Left lobe of liver (tissue), 2 donors: Measurements from ENCODE around the gene C19orf53. TPM values are rescaled to one million over a fixed set of nuclear protein-coding genes. Genes with fewer than 3 reads are reported as not detected.

ENCODE experiments used
- ATAC-seq: fragments of 200-7000 bp; cut with Tn5 transposase; one replicate; pipeline ENCODE4 v1.9.1; 2020; ENCODE audit warnings: mild to moderate bottlenecking, moderate library complexity
- DNase-seq: peaks from one replicate; pipeline ENCODE4 v3.0.0-alpha.2; 2020; ENCODE audit warnings: low spot score
- total RNA-seq: library from RNA; stranded (reverse); gene quantifications from one replicate; pipeline ENCODE4 v1.2.1, GENCODE V29; 2021
- donor health status: DM: no; HTN: no; CAD: no; lungs with moderate emphysema.
- donor health status: DM: no; HTN: yes; CAD: no.

C19orf53 gene
- total RNA-seq, 1 donor from 2014 or later = 35.6 TPM

DNA sequence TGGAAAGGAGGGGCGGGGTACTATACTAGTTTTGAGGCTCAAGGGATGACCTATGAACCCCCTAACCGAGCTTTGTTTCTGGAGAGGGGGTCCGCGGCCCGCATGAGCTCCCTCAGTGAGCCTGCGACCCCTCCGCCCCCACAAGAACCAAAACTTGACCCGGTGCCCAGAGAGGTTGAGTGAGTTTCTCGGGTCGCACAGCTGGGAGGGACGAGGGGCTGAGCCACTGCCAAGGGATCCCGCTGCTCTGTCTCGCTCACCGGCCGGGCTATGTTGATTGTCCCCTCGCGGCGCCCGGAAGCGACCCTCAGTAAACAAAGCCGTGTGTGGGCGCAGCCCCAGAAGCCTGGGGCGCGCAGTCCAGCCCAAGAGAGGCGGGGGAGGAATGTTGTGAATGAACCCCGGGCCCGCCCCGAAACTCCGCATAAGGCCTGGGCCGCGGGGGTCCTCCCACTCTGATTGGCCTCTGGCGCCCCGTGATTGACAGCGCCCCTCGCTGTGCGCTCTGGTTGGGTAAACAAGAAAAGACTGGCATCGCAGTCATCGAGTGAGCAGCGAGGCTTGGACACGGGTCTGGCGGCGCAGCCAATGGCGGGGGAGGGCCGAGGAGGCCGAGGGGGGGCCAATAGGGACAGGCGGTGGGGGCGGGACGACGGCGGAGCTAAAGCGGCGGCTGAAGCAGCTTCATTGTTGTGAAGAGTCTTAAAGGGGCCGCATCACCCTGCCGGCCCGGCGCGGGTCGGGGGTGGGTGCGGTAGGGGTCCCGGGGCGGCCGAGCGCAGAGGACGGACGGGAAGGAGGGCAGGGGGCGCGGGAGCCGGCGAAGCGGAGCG is 20.7 kb downstream of the C19orf53 start, which contains the start of gene ZSWIM4:
Gene ZSWIM4, plus strand, starts transcription at position 687 of the 833 bp plus-strand sequence. CDS start 206 bp downstream, outside the sequence.
- DNase-seq (peak; percentile 99), ATAC-seq (peak; percentile 97)

DNA sequence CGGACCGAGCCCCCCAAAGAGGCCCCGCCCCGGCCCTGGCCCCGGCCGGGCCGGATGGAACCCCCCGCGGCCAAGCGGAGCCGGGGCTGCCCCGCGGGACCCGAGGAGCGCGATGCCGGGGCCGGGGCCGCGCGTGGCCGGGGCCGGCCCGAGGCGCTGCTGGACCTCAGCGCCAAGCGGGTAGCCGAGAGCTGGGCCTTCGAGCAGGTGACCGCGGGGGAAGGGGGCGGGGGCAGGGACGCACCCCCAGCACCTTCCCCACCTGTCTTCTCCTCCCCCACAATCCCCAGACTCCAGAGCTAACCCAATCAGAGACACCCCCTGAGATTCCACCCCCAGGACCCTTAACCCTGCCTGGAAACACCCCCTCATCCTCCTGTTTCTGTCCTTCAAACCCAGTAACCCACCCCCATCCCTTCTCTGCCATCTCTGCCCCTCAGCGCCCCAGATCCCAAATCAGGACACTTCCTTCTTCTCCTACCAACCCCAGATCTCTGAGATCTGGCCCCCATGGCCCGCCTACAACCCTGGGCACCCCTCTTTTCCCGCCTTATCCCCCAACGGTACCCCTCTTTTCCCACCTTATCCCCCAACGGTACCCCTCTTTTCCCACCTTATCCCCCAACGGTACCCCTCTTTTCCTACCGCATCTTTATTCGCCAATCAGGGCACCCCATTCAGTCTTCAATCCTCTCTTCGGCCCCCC is 21.5 kb downstream of the C19orf53 start:
- DNase-seq = no peak
- ATAC-seq = peak; percentile 7

DNA sequence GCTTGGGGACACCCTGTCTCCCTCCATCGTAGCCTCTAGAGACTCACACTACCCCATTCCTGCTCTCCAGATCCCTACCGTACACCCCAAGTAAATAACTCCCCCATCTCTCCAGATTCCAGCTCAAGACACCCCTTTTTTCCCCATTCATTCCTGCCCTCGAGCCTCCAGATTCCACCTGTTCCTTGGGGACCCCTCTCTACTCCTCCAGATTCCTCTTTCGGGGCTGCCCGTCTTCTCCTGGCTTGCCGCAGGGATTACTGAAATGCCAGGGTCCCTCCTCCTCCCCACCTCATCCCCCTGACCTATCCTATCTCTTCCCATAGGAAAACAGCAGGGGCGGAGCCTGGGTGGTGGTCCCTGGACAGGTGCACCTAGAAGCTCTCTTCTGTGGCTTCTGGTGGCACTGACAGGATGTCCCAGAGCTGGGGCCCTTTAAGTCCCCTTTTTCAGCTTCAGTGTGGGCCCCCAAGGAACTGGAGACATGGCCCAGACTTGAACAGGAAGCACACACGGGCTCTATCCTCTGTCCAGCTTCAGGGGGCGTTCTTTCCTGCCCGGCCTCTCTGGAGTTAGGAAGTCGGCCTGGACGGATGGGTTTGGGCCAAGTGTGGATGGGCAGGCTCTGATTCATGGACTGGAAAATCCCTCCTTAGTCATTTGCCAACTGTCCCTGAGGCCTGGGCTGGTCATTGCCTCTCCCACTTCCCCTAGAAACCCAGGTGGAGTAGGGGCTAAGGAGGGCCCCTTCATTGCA is 22.2 kb downstream of the C19orf53 start:
- ATAC-seq = no peak
- DNase-seq = no peak

DNA sequence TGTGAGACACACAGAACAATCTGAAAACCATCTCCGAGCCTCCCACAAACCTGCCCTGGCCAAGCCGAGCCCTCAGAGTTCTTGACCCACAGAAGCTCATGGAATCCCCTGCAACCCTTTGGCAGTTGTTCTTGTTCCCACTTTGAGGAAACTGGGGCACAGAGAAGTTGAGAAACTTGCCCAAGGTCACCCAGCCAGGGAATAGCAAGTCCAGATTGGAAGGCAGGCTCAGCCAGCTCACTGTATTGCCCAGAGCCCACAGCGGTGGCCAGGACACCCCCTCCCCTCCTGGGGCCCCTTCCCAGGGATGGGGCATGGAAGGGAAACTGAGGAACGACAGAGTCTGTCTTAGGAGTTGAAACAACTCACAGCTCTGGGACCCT is 22.8 kb downstream of the C19orf53 start:
- ATAC-seq = no peak
- no peak for DNase-seq

- ATAC-seq = no peak
- no peak for DNase-seq
These were observed 23.6 kb downstream of the C19orf53 start for GRCh38 chr19:13797870-13798269.

GRCh38 chr19:13799669-13800068 is 25.4 kb downstream of the C19orf53 start:
- ATAC-seq = no peak
- no peak for DNase-seq

DNA sequence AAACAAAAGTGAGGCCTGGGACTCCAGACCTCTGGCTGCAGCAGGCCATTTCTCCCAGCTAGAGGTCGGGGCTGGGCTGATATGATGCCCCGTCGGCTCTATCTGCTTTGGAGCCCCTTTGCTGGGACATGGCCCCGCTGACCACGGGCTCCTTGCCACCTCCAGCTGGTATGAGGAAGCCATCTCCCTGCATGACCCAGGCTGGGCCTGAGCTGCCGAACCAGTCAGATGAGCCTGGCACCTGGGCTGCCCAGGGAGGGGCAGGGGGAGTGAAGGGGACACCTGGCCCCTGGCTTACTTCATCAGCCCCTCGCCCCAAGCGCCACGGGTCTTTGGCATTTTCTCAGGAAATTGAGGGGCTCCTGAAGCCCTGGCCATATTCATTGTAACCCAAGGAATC is 28.8 kb downstream of the C19orf53 start:
- DNase-seq (no peak), ATAC-seq (peak; percentile 19)

GRCh38 chr19:13804830-13805683 is 30.8 kb downstream of the C19orf53 start:
- ATAC-seq = no peak
- DNase-seq = no peak

GRCh38 chr19:13806728-13807127 is 32.5 kb downstream of the C19orf53 start:
- DNase-seq (no peak), ATAC-seq (no peak)

- no peak for DNase-seq
- no peak for ATAC-seq
These were observed 33.3 kb downstream of the C19orf53 start for GRCh38 chr19:13807421-13808021.

DNA sequence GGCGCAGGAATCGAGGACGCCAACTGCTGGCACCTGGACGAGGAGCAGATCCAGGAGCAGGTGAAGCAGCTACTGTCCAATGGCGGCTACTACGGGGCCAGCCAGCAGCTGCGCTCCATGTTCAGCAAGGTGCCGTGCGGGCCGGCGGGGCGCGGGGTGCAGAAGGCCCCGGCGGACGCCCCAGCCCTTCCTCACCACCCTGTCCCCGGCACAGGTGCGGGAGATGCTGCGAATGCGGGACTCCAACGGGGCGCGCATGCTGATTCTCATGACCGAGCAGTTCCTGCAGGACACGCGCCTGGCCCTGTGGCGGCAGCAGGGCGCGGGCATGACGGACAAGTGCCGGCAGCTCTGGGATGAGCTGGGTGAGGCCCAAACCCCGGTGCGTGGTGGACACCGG is 34.6 kb downstream of the C19orf53 start:
- ATAC-seq = no peak

DNA sequence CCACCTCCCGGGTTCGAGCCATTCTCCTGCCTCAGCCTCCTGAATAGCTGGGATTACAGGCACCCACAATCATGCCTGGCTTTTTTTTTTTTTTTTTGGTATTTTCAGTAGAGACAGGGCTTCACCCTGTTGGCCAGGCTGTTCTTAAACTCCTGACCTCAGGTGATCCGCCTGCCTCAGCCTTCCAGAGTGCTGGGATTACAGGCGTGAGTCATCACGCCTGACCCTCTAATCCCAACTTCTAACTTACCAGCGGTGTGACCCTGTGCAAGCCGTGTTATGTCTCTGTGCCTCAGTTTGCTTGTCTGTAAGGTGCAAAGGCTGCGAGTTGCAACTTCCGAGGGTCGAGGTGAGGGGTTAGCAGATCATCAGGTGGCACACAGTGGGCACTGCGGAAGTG is 38.3 kb downstream of the C19orf53 start:
- ATAC-seq (no peak), DNase-seq (no peak)

More for the DNA sequence above, 34.6 kb downstream of the C19orf53 start:
- DNase-seq = no peak

- ATAC-seq = no peak
- no peak for DNase-seq
These were observed 38.9 kb downstream of the C19orf53 start for GRCh38 chr19:13813147-13813546.

DNA sequence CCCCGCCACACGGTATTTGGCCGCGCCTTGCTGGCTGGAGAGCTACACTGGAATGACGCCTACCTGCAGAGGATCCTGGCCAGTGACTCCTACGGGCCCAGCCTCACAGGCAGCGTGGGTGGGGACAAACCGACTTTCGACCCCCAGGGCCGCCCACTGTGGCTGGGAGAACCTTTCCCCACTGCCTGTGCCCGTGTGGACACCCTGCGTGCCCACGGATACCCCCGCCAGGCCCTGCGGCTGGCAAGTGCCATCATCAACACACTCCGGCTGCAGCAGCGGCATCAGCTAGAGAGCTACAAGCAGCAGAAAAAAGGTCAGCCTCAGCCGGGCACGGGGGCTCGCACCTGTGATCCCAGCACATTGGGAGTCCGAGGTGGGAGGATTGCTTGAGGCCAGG is 40.3 kb downstream of the C19orf53 start:
- ATAC-seq (no peak), DNase-seq (no peak)

GRCh38 chr19:13817018-13817614 is 42.9 kb downstream of the C19orf53 start:
- ATAC-seq (peak; percentile 14), DNase-seq (no peak)

- DNase-seq = no peak
- ATAC-seq = peak; percentile 89
These were observed 43.5 kb downstream of the C19orf53 start for GRCh38 chr19:13817615-13818371.

GRCh38 chr19:13819238-13819637 is 45.0 kb downstream of the C19orf53 start:
- ATAC-seq (no peak), DNase-seq (no peak)

- DNase-seq = no peak
- no peak for ATAC-seq
These were observed 47.0 kb downstream of the C19orf53 start for GRCh38 chr19:13821292-13821691.

DNA sequence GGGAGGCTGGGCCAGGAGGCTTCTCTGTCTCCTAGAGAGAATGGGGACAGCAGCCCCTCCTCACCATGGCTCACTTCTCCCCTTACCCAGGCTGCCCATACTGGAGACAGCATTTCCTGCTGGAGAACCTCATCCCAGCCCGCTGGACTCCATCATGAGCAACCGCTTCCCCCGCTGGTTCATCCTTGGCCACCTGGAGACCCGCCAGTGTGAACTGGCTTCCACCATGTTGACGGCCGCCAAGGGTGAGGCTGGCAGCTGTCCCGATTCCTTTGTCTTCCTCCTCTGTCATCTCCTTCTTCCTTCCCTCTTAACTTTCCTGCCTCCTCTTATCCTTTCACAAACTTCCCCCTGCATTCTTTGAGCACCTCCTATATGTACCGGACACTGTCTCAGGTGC is 49.0 kb downstream of the C19orf53 start:
- ATAC-seq (no peak), DNase-seq (no peak)
